Sigmoid colon (tissue), 3 donors: ENCODE results near the gene RHOU.

Experiments used
- POLR2A ChIP-seq, 2 donors: fragments of 450-650 bp; IDR thresholded peaks; one replicate each; pipeline ENCODE4 v1.6.1; 2016; ENCODE audit warnings: antibody characterized with exemption in 2 of 2, mild to moderate bottlenecking in 2 of 2, moderate library complexity in 2 of 2
- TF ChIP-seq, protein P1 (sequence below), 4 experiments: fragments of 450-650 bp in 3 of 4; fragments of 200-600 bp in 1 of 4; IDR thresholded peaks; one replicate each; pipeline ENCODE4 v1.5.1; 2016 to 2019; ENCODE audit warnings: antibody characterized with exemption in 4 of 4, mild to moderate bottlenecking in 3 of 4, moderate library complexity in 2 of 4

DNA sequence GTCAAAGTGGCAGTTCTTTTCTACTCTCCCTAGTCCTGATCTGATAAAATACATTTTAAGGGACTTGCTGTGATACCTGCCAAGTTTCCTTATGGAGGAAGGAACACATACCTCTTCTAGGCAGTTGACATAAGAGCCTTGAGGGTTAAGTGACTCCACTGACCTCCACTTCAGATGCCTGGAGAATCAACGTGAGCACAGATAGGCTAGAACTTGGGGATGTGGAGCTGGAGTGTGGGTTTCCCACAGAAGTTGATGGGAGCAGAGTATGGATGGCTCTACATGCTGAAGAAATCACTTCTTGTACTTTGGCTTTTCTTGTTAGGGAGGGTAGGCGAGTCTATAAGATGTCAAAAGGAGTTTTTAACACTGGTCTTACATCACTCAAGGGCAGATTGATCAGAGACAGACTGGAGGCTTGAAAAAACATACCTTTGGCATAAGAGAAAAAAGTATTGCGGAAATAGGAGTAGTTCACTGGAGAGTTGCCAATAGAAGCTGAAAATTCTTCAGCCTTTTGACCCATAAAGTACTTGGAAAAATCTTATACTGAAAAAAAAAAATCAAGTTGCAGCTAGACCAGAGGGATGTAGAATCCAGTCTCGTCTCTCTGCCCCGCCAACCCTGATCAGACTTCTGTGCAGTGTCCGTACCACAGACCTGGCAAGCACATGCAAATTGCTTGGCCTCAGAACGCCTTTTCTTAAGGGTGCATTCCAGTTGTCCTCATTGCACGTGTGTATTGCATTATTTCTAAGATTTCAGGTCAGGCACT, 5.5 kb downstream of the RHOU start:
- TF ChIP-seq, protein P1, sequence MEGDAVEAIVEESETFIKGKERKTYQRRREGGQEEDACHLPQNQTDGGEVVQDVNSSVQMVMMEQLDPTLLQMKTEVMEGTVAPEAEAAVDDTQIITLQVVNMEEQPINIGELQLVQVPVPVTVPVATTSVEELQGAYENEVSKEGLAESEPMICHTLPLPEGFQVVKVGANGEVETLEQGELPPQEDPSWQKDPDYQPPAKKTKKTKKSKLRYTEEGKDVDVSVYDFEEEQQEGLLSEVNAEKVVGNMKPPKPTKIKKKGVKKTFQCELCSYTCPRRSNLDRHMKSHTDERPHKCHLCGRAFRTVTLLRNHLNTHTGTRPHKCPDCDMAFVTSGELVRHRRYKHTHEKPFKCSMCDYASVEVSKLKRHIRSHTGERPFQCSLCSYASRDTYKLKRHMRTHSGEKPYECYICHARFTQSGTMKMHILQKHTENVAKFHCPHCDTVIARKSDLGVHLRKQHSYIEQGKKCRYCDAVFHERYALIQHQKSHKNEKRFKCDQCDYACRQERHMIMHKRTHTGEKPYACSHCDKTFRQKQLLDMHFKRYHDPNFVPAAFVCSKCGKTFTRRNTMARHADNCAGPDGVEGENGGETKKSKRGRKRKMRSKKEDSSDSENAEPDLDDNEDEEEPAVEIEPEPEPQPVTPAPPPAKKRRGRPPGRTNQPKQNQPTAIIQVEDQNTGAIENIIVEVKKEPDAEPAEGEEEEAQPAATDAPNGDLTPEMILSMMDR (IDR thresholded peaks at IDR 0.05), result no peak
- TF ChIP-seq POLR2A (IDR thresholded peaks at IDR 0.05), result no peak
